ENCODE data around the gene ITPKC.

DNA sequence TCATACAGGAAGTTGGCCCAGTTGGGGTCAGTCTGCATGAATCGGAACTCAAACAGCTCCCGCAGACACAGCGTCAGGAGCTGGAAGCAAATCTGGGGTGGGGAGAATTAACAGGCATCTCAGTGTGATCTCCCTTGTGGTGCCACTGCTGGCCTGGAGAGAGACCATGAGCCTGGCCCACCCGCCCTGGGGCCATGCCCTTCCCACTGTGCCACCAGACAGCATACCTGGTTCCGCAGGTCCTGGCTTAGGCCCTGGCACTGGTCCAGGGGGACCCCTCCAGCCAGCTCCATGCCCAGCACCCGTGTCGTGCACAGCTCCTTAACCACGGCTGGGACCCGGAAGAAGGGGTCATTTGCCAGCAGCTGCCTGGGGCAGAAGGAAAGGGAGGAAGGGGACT lies 16.8 kb upstream of the ITPKC start:
- TF ChIP-seq POLR2A (IDR thresholded peaks at IDR 0.05) = no peak
- TF ChIP-seq, protein P1, sequence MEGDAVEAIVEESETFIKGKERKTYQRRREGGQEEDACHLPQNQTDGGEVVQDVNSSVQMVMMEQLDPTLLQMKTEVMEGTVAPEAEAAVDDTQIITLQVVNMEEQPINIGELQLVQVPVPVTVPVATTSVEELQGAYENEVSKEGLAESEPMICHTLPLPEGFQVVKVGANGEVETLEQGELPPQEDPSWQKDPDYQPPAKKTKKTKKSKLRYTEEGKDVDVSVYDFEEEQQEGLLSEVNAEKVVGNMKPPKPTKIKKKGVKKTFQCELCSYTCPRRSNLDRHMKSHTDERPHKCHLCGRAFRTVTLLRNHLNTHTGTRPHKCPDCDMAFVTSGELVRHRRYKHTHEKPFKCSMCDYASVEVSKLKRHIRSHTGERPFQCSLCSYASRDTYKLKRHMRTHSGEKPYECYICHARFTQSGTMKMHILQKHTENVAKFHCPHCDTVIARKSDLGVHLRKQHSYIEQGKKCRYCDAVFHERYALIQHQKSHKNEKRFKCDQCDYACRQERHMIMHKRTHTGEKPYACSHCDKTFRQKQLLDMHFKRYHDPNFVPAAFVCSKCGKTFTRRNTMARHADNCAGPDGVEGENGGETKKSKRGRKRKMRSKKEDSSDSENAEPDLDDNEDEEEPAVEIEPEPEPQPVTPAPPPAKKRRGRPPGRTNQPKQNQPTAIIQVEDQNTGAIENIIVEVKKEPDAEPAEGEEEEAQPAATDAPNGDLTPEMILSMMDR (IDR thresholded peaks at IDR 0.05) = no peak
- TF ChIP-seq POLR2AphosphoS5 (IDR thresholded peaks at IDR 0.05; ENCODE audit: insufficient read depth in 1 of 2, low read depth in 1 of 2) = no peak

Measured in vagina (tissue), 2 donors.